ENCODE data around the gene GINS2. TPM values are rescaled to one million over a fixed set of nuclear protein-coding genes. Genes with fewer than 3 reads are reported as not detected.

The GINS2 gene
- total RNA-seq, 1 donor: 5.4 TPM

DNA sequence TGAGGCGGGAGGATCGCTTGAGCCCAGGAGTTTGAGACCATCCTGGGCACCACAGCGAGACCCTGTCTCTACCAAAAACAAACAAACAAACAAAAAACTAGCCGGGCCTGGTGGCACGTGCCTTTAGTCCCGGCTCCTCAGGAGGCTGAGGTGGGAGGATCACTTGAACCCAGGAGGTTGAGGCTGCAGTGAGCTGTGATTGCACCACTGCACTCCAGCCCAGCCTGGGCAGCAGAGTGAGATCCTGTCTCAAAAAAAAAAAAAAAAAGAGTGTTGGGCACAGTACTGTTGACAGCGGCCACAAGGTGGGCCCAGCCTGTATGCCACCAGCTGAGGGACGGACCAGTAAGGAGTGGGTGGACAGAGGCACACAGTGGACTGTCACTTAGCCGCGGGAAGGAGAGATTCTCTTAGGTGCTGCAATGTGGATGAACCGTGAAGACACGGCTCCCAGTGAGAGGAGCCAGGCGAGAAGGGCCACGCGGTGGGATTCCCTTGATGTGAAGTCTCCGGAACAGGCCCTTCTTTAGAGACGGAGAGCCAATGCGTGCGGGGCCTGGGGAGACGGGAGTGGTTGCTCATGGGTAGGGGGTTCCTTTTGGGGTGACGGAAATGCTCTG, 44.6 kb downstream of the GINS2 start:
- DNase-seq (ENCODE audit: low read depth in 2 of 3, low spot score in 2 of 3): no peak

DNA sequence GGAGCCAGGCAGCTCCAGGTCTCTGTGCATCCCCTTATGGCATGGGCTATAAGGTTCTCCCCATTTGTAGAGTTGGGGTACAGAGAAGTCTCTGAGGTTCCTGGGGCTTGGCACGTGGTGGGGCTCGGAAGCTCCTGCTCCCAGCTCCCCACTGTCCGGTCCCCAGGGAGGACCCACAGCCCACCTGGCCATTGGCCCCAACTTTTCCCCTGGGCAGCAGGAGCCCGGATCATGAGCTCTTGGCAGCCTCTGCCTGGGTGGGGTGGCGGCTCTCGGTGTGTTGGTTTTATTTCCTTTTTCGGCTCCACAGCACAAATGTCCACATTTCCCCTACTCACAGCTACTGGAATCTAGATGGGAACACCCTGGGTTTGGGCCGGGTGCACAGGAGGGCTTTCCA, 45.1 kb downstream of the GINS2 start:
- no peak for DNase-seq (ENCODE audit: low read depth in 2 of 3, low spot score in 2 of 3)

DNA sequence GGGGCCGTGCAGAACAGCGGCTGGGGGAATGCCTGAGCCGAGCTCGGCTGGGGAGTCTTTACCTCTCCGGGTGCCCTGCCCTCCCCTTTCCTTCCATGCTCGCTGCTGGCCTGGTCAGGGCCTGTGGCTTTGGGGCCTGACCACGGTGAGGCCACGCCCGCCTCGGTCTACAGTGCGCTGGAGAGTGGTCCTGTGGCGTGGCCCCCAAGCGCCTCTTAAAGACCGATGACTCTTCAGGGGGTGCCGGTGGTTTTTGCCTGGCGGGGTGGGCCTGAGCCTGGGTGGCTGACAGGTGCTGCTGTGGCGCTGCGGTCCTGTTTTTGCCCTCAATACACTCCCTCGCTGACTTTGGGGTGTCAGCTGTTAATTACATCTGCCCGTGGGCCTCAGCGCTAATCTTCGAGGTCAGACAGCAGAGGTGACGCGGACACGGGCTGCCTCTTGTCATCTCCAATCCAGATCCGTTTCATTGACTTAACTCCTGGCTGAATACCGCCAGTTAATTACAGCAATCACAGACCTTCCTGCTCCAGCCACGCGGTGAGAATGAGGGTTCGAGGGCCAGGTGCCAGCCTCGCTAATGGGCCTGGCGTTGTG, 45.9 kb downstream of the GINS2 start:
- DNase-seq (ENCODE audit: low read depth in 2 of 3, low spot score in 2 of 3): peak in 2 of 3 donors; percentile 26 to 33

DNA sequence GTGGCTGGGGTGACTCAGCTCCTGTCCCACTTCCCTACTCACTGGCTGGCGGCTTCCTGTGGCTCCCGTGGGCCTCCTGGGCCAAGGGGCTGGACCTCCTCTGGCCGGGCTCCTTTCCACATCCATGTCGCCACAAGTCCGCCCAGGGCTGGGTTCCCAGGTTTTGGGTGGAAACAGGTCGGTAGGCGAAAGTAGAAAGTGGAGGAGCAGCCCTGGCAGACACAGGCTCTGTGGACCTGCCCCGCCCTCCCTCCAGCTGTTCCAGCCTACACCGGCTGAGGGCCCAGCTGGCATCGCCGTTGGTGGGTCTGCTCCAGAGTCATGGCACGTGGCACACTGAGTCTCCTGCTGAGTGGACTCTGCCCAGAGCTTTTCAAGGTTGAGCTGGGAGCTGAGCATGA, 47.0 kb downstream of the GINS2 start:
- no peak for DNase-seq (ENCODE audit: low read depth in 2 of 3, low spot score in 2 of 3)

DNA sequence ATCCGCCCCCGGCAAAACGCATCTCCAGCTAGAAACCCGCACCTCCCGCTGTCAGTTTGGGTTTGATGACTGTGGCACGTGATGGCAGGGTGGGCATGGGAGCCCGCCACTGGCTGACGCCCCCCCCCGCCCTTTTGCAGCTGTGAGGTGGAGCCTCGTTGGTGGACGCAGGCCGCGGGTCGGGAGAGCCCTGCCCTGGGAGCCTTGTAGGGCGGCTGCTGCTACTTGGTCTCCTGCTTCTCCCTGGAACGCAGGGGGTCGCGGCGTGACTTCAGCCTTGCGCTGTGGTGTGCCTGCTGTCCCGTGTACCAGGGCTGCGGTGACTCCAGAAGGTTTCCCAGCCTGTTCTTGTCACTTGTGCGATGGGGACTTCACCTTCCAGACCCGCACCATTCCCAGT, 47.4 kb downstream of the GINS2 start:
- no peak for DNase-seq (ENCODE audit: low read depth in 2 of 3, low spot score in 2 of 3)

DNA sequence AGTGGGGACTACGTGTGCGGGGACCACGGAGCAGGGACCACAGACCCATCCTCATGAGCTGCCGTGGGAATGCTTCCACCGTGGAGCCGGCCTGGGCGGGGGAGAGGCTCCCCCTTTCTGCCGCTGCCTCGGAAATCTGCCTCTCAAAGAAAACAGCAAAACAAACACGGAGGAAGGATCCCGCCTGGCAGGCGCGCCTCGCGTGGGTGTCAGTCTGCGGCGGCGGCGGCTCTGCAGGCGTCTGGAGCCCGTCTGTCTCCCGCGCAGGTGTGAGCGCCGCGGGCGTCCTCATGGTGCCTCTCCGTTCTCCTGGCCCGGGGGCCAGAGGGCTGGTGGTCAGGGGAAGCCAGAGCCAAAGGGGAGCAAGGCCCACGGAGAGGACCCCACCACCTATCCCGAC, 48.2 kb downstream of the GINS2 start:
- DNase-seq (ENCODE audit: low read depth in 2 of 3, low spot score in 2 of 3): no peak

DNA sequence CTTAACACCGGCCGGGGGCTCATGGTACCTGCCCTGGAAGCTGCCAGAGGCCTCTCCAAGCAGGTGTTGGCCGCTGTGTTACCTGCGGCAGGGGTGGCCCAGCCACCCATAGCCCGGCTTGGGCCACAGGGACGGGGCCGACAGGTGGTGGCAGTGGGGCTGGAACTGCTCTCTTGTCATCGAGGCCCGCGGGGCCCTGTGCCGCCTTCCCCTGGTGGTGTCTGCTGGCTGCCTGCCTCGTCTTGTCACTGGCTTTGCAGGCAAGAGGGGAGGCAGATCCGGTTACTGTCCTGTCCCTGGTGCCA, 48.5 kb downstream of the GINS2 start:
- no peak for DNase-seq (ENCODE audit: low read depth in 2 of 3, low spot score in 2 of 3)

DNA sequence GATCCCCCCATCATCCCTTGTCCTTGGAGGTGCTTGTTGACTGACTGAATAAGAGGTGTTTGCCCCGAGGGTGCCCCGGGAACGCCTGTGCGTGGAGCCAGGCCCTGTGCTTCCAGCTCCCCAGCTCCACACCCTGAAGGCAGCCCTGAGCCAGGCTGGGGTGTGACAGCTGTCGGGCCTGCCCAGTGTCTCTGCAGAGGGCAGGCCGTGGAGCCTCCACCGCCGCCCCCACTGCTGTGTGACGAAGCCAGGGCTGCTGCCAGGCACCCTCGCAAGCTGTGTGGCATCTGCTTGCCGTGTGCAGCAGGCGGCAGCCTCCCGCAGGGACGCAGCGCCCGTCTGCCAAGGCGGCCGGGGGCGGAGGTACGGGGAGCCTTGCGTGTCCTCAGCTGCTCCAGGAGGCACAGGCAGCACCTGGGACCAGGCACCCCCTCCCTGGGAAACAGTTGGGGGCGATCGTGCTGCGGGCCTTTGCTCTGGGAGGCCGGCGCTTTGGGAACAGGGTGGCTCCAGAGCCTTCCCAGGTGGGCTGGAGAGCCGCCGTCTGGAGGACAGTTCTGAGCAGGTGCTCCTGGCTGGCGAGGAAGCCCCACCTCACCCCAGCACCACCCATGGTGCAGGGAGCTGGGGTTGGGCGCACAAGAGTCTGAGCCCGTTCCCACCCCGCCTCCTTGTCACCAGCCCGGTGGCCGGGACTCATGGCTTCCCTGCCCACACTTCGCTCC, 49.1 kb downstream of the GINS2 start:
- DNase-seq (ENCODE audit: low read depth in 2 of 3, low spot score in 2 of 3): no peak

DNA sequence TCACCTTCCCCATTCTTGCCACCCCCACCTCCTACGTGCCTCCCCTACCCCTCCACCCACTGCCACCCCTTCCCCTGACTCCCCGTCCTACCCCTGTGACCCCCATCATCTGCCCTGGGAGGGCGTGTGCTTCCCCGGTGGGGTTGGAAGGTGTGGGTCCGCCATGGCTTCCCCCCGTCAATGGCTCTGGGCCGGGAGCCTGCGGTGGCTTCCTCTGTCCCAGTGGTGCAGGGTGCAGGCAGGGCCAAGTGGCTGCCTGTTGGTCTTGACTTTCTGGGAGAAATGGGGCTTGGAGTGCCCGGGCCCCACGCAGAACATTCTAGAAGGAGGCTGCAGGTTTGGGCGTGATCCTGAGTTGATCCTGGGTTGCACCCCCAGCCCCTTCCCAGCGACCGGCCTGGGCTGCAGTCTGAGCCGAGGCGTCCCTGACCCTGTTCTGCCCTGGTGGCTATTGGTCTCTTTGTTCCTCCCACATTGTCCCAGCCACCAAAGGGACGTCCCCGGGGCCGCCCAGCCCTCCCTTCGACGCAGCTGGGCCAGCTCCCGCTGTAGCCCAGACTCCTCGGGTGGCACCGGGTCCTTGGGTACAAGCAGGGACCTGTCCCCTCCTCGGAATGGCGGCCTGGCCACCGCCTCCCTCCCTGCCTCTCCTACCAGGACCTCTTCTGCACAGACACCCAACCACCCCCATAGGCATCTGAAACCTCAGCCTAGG, 49.9 kb downstream of the GINS2 start:
- DNase-seq (ENCODE audit: low read depth in 2 of 3, low spot score in 2 of 3): no peak

DNA sequence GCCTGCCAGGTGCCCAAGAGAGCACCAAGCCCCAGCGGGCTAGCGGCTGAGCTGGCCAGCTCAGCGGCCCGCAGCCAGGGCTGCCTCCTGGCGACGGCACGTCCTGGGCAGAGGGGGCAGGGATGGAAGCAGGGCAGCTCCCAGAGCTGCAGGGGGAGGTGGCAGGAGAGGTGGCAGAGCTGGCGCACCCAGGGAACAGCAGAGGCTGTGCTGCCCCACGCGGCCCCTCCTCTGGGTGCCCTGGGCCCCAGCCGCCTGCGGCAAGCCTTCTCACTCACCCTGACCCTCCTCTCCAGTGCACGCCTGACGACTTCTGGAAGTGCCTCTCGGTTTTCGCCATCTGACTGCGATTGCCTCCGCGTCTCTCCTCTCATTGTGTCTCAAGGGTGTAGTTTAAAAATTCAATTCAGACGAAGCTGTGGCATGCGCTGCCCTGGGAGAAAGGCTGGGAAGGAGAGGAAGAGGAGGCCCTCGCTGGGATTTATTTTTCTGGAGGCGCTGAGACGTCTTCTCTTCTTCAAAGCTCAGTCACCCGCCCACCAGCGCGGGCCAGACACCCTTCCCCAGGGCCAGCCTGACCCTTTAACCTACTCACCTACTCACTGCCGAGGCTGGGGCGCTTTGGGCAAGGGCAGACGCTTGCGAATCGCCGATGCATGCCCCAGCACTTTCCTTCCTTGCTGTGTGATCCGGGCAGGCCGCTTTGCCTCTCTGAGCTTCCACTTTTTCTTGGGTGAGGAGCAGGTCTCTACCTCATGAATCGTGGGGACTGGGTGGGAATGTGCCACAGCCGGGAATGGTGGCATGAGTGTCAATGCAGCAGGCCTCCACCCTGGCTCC, 50.7 kb downstream of the GINS2 start:
- no peak for DNase-seq (ENCODE audit: low read depth in 2 of 3, low spot score in 2 of 3)

DNA sequence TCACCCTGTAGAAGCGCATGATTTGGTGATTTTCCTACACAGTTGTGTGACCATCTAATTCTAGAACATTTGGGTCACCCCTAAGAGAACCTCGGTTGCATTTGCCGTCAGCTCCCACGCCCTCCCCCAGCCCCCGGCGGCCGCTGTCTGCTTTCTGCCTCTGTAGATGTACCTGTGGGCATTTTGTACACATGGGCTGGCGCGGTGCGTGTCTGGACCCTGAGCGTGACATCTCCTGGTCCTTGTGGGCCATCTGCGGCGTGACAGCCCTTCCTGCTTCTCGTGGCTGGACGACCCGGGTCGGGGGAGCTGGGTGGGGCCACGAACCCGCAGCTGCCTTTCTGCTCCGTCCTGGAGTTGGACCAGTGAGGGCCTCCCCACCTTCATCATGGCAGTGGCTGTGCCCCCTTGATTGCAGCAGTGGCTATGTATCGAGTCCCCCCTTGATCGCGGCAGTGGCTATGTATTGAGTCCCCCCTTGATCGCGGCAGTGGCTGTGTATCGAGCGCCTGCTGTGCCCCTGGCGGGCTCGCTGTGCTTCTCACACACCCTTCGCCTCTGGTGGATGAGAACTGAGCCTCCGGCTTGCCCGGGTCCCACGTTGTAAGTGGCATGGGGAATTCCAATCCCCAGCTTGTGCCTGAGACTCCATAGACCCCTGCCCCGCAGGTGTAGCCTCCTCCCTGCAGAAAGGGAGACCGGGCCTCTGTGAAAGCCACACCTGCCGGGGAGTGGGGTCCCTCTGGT, 51.5 kb downstream of the GINS2 start:
- no peak for DNase-seq (ENCODE audit: low read depth in 2 of 3, low spot score in 2 of 3)

DNA sequence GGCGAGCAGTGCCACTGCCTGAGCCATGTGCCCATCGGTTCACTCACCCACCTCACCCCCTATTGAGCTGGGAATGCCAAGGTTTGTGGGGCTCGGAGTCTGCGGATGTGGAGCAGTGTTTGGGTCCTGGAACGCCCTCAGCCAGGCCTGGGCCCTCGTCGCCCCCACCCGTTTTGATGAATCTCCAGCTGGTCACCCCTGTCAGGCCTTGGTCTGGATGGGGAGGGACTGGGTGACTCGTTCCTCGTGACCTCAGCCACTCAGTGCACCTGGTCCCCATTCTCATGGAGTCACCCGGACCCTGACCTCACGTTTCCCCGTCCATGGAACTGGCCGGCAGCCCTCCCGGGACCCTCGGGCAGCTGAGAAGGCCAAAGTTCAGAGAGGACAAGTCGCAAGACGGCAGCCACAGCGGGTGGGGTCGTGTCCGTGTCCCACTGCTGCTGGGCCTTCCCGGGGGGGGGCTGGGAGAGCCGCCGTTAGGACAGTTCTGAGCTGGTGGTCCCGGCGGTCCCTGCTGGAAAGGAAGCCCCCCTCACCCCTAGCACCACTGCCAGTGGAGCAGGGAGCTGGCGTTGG, 52.4 kb downstream of the GINS2 start:
- DNase-seq (ENCODE audit: low read depth in 2 of 3, low spot score in 2 of 3): no peak

DNA sequence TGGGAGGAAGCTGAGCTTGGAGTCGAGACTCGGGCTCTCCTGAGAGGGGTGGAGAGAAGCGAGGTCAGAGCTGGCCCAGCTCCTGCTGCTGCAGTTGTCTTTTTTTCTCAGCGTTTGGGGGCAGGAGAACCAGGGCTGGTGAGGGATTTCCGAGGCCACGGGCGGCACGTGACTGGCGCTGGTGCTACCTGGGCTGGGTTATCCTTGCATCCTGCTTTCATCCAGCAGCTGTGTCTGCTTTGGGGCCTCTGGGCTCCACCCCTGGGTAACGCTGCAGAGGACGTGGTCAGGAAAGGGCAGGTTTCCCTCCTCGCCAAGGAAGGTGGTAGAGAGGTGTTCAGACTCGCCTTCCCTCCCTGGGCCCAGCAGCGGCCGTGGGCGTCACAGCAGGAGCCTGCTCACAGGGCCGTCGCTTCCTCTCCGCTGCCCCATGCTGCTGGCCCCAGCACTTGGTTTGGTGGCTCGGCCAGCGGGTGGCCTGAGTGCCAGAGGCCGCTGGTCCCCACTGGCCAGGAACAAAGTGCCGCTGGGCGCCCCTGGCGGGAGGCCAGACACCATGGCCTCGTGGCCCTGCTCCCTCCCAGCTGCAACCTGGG, 53.1 kb downstream of the GINS2 start:
- no peak for DNase-seq (ENCODE audit: low read depth in 2 of 3, low spot score in 2 of 3)

DNA sequence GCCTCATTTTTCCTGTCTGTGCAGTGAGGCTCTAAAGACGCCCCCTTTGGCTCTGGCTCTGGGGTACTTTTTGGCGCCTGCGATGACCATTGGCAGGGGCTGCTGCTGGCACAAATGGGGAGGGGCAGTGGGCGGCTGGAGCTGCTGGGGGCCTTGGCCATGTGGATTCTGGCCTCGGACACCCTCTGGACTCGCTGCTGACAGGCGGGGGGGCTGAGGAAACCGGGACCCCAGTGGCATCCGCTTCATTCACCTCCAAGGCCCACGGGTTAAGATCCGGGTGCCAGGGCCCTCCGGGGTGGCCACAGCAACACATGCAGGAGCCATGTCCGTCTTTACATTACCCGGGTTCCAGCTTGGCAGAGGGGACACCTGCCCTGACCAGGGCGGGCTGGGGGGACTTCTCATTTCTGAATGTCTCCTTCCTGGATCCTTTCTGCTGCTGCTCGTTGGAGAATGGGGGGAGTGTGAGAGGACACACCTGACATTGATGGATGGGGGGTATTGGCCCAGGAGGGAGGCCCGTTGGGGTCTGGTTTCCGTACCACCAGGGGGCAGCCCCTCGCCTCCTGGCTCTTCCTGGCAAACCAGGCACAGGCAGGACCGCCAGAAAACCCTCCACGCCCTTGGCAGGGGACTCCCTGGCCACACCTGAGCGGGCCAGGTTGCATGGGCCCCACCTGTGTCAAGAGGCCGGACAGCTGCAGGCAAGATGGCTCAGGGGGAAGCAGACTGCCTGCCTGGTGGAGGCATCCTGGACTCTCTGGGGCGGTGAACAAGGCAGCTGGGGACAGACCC, 53.8 kb downstream of the GINS2 start:
- DNase-seq (ENCODE audit: low read depth in 2 of 3, low spot score in 2 of 3): no peak

DNA sequence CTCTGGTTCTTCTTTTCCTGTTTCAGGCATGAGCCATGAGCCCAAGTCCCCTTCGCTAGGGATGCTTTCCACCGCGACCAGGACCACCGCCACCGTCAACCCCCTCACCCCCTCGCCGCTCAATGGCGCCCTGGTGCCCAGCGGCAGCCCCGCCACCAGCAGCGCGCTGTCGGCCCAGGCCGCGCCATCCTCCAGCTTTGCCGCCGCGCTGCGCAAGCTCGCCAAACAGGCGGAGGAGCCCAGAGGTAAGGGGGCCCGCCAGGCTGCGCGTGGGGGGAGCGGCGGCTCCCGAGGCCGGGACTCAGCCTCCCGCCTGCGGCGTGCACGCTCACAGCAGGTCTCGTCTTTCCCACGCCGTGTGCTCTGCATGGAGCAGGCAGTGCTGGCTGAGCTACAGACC, 54.9 kb downstream of the GINS2 start:
- no peak for DNase-seq (ENCODE audit: low read depth in 2 of 3, low spot score in 2 of 3)

DNA sequence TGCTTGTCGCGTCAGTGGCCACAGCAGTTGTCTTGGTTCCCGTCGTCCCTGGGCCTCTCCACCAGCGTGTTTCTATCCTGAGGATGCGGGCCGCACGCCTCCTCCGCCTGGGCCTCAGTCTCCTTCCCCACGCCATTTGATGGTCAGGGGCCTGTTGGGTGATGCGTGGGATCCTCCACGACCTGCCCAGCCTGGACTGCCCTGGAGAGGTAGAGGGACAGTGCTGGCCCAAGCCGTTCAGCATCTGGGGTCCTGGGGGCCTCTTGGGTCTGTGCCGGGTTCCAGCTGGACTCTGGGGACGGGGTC, 55.4 kb downstream of the GINS2 start:
- DNase-seq (ENCODE audit: low read depth in 2 of 3, low spot score in 2 of 3): no peak

DNA sequence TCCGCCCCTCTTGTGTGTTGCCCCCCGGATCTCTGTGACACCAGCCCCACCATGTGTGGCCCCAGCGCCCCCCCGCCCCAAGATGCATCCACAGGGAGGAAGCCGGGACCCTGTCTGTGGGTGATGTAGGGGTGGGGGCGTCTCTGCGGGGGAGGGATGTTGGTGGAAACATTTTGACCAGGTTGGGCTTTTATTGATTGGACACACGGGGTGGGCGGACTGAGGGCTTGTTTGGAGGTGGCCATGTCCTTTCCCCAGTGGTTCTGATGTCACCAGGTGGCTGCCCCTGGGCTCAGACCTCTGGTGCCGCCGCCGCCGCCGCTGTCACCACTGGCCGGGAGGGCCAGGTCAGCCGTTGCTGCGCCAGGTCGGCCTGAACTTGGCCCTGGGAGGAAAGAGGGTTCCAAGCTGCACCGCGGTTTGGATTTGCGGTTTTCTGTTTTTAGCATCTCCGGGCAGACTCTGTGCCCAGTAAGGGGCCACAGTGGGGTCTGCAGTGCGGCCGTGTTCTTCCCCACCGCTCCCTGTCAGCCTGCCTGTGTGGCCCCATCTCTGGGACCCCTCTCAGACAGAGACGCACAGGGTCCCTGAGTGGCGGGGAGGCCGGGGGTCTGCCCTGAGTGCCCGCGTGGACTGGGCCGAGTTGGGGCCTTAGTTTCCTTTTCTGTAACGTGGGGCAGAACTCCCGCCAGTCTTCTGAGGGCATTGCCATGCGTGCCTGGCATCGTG, 55.9 kb downstream of the GINS2 start:
- DNase-seq (ENCODE audit: low read depth in 2 of 3, low spot score in 2 of 3): no peak

DNA sequence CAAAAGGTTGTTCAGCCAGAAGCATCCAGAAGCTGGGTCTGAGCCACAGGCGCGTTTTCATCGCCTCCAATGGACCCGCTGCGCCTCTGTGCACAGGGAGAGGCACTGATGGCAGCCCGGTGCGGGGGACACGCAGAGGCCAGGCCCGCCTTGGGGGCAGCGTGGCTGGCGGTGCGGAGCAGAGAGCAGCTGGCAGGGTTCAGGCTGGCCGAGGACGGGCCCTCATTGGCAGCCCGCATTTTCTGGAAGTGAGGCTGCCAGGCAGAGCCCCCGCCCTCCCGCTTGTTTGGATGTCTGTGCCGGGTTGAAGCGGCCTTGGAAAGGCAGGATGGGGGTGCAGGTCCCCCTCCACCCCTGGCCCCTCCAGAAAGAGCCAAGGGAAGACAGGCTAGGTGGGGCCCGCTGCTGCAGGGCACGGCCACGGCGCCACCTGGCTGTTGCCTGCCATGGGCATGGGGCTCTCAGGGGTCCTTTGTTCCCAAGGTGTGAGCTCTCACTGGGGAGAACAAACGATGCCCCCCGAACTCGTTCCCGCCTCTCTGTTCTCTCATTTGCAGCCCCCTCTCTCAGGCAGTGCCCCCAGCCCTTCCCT, 56.9 kb downstream of the GINS2 start:
- DNase-seq (ENCODE audit: low read depth in 2 of 3, low spot score in 2 of 3): no peak
